Activated naive CD8-positive, alpha-beta T cell treated with anti-CD3 and anti-CD28 coated beads, Interleukin-2, amount 50 U/mL, for 16 hours (primary cell): ENCODE measurements around the gene GPR3.
A peak's percentile ranks its signal among the peaks of the same experiment; 100 is the strongest.

ENCODE experiments used
- DNase-seq: peaks from one replicate; pipeline ENCODE4 v3.0.0-alpha.2; 2020; ENCODE audit warnings: low read depth, low spot score

GPR3 gene

GRCh38 chr1:27358928-27359313 lies 33.5 kb upstream of the GPR3 start:
- DNase-seq = no peak

DNA sequence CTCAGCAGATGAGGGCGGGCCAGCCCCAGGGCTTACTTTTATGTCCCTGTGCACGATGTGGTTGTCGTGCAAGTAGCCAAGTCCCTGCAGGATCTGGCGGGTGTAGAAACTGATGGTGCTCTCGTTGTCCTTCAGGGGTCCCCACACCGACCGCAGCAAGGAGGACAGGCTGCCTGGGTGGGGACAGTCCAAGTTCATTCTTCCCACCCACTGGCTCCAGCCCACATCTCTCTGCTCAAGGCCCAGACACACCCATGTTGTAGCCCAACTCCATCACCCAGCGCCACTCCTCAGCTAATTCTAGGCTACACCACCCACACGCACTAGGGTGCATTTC lies 32.6 kb upstream of the GPR3 start:
- no peak for DNase-seq

- no peak for DNase-seq
Observed at GRCh38 chr1:27360159-27361043, 32.0 kb upstream of the GPR3 start.

DNA sequence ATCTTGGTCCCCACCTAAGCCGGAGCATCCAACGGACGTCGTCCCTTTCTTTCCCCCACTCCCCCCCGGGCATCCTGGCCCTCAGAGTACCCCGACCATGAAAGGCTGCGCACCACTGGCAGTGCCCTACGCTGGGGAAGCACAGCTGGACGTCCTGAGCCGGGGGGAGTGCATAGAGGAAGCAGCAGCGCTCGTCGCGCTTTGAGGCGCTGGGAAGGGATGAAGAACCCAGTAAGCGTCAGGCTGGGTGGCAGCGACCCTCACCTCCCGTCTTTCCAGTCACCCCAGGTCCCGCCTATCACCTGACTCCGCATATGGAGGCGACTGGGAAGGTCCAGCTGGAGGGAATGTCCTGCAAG lies 31.4 kb upstream of the GPR3 start:
- DNase-seq = no peak

DNA sequence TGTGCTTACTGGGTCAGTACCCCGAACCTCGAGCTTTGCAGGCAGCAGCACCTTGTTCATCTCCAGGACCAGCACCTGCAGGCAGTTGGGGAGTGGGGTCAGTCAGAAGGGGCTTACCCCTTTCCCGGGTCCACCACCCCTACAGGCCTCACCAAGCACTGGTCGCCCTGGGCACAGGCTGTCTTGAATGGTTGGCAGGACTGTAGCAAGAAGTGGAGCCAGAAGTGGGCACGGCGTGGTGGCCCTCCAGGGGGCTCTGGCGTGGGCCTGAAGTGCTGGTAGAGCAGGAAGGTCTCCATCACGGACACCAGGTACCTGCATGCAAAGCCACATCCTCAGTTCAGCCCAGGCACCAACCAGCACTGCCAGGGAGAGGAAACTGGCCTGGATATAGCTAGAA lies 30.9 kb upstream of the GPR3 start:
- no peak for DNase-seq

DNA sequence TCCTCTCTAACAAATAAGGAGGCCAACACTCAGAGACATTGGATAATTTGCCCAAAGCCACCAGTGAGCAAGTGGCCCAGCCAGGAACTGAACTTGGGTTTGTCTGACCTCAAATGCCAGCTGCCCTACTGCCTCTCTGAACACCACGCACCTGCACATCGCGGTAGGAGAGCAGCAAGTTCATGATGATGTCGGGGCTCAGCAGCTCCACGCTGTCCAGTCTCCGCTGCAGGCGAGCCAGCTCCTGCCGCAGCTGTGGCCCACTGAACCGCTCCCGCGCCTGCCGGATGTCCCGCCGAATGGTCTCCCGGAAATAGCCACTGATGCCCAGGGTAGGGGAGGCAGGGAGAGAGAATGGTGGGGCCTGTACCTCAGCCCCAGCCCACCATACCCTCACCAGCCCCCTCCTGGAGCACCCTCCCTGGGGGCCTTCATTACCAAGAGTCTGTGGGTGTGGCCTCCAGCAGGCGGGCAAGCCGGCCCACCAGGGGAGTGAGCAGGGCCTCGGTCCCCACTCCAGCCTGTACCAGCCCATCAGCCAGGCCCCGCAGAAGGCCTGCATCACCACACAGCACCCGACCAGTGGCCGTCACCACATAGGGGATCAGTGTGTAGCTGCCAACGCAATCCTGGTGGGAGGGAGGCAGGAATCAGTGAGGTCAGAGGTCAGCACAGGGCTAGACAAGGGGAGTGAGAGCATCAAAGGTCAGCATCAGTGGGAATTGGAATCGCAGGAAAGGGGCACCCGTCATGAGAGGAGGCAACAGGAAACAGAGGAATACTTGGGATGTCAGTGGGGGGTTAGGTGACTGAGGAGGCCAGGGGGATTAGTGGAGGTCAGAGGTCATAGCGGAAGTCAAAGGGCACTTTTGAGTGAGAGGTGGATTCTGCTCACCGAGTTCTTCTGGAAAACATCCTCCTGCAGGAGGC lies 28.4 kb upstream of the GPR3 start:
- no peak for DNase-seq

DNA sequence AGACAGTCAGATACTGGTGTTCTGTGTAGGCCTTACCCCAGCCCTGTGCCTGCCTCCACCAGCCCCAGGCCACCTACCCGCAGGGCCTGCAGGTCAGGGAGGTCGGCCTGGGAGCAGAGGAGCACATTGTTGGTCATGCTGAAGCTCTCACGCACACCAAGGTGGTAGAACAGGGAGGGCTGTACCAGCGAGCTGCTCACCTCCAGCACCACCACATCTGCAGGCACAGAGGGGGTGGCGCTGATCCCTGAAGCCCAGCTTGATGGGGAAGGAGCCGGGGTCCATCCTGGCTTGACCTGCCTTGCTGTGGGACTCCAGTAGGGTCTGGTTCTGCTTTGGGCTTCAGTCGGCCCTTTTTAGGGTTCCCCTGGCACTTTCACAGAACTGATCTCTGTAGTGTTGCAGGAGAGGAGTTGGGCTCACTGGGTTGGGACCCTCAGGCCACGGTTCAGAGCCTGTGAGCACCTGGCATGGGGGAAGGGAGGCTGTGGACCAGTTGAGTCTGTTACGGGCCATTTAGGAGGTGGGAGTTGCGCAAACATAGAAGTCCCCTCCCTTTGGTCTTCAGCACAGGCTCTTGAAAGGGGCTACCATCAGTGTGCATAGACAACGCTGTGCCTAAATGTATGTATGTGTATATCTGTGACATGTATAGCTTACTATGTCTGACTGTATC lies 27.6 kb upstream of the GPR3 start:
- no peak for DNase-seq

DNA sequence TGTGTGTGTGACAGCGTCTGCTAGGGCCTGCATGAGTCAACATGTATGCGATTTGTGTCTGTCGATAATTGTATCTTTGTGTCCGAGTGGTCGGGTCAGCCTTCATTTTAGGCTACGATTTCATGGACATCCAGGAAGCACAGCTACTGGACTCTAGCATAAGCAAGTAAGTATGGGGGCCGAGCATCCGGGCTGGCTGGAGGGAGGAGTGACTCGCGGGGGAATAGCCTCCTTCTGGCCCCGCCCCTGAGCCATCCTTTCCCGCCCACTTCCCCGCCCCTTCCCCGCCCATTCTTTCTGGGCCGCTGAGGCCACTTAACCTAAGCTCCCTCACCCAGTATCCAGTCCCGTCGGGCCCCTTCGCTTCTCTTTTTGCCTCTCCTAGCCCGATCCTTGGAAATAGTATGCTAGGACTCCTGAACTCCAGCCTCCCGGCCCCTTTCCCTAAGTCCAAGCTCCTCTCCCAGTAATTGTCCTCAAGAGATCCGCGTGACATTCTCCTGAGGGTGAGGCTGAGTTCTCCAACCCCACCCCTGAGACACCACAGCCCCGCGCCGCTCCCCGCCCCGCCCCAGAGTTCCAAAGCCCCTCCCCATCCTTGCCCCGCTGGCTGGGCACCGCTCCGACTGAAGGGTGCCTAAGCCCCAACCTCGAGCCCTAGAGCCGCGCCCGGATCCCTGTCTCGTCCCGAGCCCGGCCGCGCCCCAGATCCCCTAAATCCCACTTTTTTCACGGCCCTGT lies 26.9 kb upstream of the GPR3 start:
- peak; percentile 53 for DNase-seq

- peak; percentile 56 for DNase-seq
Observed at GRCh38 chr1:27366113-27366410, 26.4 kb upstream of the GPR3 start.

- DNase-seq = no peak
Observed at GRCh38 chr1:27366411-27367159, 25.8 kb upstream of the GPR3 start, which contains the start of gene MAP3K6. Gene MAP3K6, minus strand, starts transcription at chr1:27366961. Its CDS starts 364 bp downstream, at chr1:27366597.

GRCh38 chr1:27367160-27367650 lies 25.2 kb upstream of the GPR3 start:
- no peak for DNase-seq

- no peak for DNase-seq
Observed at GRCh38 chr1:27368869-27369582, 23.4 kb upstream of the GPR3 start.

GRCh38 chr1:27372022-27372807 lies 20.2 kb upstream of the GPR3 start:
- DNase-seq = no peak

DNA sequence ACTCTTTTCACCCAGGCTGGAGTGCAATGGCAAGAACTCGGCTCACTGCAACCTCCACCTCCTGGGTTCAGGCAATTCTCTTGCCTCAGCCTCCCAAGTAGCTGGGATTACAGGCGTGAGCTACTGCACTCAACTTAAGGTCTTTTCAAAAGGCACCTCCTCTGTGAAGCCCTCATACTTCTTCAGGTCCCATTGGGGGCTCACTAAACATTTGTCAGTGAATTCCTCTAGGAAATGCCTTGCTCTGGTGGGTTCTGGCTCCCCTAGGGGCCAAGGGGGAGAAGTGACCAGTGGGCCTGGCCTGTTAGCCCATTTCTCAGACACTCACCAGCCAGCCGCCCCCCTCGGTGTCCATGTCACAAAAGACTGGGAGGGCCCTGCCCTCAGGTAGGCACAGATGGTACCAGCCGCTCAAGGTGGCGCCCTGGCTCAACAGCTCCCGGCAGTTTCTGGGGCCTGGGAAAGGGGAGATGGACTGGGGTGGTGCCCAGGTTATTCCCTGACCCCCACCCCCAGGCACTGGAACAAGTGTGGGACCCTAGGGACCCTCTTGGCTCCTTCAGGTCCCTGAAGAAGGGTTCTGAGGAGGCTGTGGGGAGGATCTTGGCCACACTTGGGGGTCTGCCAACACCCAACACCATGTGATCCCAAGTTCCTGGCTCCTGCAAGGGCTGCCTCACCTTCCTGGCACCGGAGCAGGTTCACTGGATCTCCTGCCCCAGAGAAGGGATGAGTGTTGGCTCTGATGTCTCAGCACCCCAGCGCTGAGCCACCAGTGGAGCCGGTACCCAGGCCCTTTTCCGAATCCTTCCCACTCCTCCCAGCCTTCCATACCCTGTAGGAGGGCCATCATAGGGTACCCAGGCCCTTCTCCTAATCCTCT lies 19.4 kb upstream of the GPR3 start:
- no peak for DNase-seq

DNA sequence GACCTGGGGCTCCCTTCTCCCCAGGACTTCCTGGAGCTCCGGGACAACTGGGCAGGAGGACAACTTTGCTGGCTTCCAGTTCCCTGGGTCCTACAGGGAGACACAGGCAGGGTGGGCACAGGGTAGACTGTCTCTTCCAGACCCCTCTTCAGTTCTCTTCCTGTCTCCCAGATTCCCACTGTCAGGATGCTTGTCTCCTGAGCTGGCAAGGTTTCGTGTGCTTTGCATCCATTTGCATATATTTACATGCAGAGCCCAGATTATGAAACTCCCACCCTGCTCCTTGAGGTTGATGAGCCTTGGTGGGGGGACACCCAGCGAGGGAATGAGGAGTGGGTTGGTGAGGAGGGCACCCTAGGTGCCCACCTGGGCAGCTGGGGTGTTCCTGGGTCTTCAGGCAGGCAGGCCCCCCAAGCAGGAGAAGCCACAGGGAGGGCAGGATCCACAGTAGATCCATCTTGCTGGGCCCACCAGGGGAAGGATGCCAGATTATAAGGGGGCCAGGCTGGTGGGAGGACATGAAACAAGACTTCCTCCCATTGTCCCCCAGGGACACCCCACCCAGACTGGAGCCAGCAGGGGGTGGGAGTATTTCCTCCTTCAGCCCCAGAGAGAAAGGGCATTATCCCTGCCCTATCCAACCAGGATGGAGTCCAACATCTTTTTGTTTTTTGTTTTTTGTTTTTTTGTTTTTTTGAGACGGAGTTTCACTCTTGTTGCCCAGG lies 17.9 kb upstream of the GPR3 start, which contains the start of gene FCN3:
Gene FCN3, minus strand, starts transcription at position 463 of the 725 bp plus-strand sequence. Its CDS starts 6 bp downstream, at position 457.
- DNase-seq = no peak

DNA sequence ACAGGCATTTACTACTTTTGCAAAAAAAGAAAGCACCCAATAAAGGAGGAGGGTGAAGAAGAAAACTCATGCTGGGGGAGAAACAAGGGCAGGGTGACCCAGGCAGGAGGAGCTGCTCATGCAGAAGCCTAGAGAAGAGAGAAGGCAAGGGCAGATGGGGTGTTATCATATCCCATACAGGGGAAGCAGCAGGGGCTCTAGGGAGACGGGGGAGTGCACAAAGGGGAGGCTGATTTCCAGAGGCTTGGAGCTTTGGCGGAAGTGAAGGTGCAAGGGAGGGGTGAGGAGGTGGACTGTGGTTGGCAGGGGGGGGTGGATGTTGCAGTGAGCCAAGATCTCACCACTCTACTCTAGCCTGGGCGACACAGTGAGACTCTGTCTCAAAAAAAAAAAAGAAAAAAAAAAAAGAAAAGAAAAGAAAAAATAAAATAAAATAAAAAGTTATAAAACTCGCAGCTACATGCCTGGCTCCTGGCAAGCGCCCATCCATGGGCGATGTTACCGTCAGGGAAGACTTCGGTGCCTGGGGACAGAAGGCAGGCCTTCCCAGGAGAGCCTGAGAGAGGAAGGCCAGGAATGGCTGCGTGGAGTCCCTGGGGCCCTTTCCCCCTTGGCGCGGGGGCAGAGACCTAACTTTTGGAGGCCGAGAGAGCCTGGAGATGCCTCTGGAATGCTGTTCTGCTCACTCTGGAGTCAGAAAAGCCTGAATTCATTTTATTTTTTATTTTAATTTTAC lies 14.5 kb upstream of the GPR3 start:
- no peak for DNase-seq
